ENCODE results near the gene RNF166. TPM values are rescaled to one million over a fixed set of nuclear protein-coding genes. Genes with fewer than 3 reads are reported as not detected.

RNF166 gene
- total and polyA plus RNA-seq, 4 donors: 6.5 to 9.1 (median 7.6) TPM

GRCh38 chr16:88667461-88667860, 38.7 kb downstream of the RNF166 start:
- TF ChIP-seq RAD21 (IDR thresholded peaks at IDR 0.05): peak in 1 of 2 donors; percentile 37
- TF ChIP-seq SP1 (IDR thresholded peaks at IDR 0.05): no peak
- H3K9ac ChIP-seq (ENCODE audit: low read depth in 1 of 2, low read length in 2 of 2): no peak overlapping the region
- 78% methylated on average over 5 of the region's 5 CpGs for WGBS
- H3K4me1 ChIP-seq (ENCODE audit: control insufficient read depth in 4 of 4, insufficient read depth in 4 of 4, low read length in 3 of 4): peaks cover 8 to 24% (median 20%) of the 10 kb centered on the region in 4 donors
- H3K27me3 ChIP-seq (ENCODE audit: control insufficient read depth in 4 of 4, insufficient read depth in 4 of 4, low read length in 3 of 4): no peaks in the 10 kb centered on the region
- no peak overlapping the region for H3K27ac ChIP-seq (ENCODE audit: low read depth in 1 of 2, low read length in 2 of 2)
- peaks cover 0 to 2% (median 0%) of the 10 kb centered on the region in 4 donors for H3K36me3 ChIP-seq (ENCODE audit: control insufficient read depth in 4 of 4, insufficient read depth in 3 of 4, low read depth in 1 of 4, low read length in 3 of 4)
- no peak for DNase-seq (ENCODE audit: low spot score)
- H3K9me3 ChIP-seq (ENCODE audit: control insufficient read depth in 4 of 4, low read length in 3 of 4): no peaks in the 10 kb centered on the region
- H3K4me3 ChIP-seq (ENCODE audit: low read depth in 1 of 3, low read length in 3 of 3): no peak overlapping the region

GRCh38 chr16:88665570-88665969, 40.6 kb downstream of the RNF166 start:
- Histone ChIP-seq H3K27me3 (ENCODE audit: control insufficient read depth in 4 of 4, insufficient read depth in 4 of 4, low read length in 3 of 4) (no peaks in the 10 kb centered on the region), H3K27ac (ENCODE audit: low read depth in 1 of 2, low read length in 2 of 2) (peak overlapping the region; percentile 43 to 85), H3K4me3 (ENCODE audit: low read depth in 1 of 3, low read length in 3 of 3) (no peak overlapping the region), H3K9ac (ENCODE audit: low read depth in 1 of 2, low read length in 2 of 2) (no peak overlapping the region), H3K9me3 (ENCODE audit: control insufficient read depth in 4 of 4, low read length in 3 of 4) (no peaks in the 10 kb centered on the region), H3K4me1 (ENCODE audit: control insufficient read depth in 4 of 4, insufficient read depth in 4 of 4, low read length in 3 of 4) (peaks cover 8 to 38% (median 25%) of the 10 kb centered on the region in 4 donors), H3K36me3 (ENCODE audit: control insufficient read depth in 4 of 4, insufficient read depth in 3 of 4, low read depth in 1 of 4, low read length in 3 of 4) (peaks cover 0 to 2% (median 0%) of the 10 kb centered on the region in 4 donors)
- DNase-seq (ENCODE audit: low spot score): no peak
- TF ChIP-seq YY1 (IDR thresholded peaks at IDR 0.05) (no peak), RXRA (IDR thresholded peaks at IDR 0.05) (no peak), HNF4G (IDR thresholded peaks at IDR 0.05) (no peak), SP1 (IDR thresholded peaks at IDR 0.05) (no peak), RAD21 (IDR thresholded peaks at IDR 0.05) (no peak), HNF4A (conservative IDR thresholded peaks at IDR 0.05) (no peak), GABPA (IDR thresholded peaks at IDR 0.05 in 1 of 2, conservative IDR thresholded peaks at IDR 0.05 in 1 of 2) (no peak), FOXA2 (IDR thresholded peaks at IDR 0.05) (no peak), FOXA1 (IDR thresholded peaks at IDR 0.05) (no peak), EGR1 (IDR thresholded peaks at IDR 0.05; ENCODE audit: low read depth in 2 of 2) (no peak), ZBTB33 (IDR thresholded peaks at IDR 0.05) (no peak), JUND (IDR thresholded peaks at IDR 0.05) (no peak)
- TF ChIP-seq, protein P1, sequence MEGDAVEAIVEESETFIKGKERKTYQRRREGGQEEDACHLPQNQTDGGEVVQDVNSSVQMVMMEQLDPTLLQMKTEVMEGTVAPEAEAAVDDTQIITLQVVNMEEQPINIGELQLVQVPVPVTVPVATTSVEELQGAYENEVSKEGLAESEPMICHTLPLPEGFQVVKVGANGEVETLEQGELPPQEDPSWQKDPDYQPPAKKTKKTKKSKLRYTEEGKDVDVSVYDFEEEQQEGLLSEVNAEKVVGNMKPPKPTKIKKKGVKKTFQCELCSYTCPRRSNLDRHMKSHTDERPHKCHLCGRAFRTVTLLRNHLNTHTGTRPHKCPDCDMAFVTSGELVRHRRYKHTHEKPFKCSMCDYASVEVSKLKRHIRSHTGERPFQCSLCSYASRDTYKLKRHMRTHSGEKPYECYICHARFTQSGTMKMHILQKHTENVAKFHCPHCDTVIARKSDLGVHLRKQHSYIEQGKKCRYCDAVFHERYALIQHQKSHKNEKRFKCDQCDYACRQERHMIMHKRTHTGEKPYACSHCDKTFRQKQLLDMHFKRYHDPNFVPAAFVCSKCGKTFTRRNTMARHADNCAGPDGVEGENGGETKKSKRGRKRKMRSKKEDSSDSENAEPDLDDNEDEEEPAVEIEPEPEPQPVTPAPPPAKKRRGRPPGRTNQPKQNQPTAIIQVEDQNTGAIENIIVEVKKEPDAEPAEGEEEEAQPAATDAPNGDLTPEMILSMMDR (IDR thresholded peaks at IDR 0.05; ENCODE audit: low read depth, low read length, missing input control): no peak
- TF ChIP-seq, protein P2, sequence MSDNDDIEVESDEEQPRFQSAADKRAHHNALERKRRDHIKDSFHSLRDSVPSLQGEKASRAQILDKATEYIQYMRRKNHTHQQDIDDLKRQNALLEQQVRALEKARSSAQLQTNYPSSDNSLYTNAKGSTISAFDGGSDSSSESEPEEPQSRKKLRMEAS (IDR thresholded peaks at IDR 0.05): no peak
- 88% methylated on average over 3 of the region's 3 CpGs for WGBS

DNA sequence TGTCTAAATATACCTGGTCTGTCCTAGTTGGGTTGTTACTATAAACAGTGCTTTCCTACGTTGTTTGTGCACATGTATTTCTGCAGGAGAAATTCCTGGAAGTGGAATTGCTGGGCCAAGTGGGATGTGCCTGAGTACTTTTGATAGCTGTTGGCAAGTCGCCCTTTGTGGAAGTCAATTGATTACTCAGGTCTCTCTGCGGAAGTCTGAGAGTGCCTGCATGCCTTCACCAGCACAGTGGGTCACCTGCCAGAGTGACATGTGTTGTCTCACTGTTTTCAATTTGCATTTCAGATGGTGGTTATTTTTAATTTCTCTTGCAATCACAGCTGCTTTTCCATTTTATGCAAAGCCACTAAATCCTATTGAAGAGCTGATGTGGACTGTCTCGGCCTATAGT, 41.1 kb downstream of the RNF166 start:
- H3K27ac ChIP-seq (ENCODE audit: low read depth in 1 of 2, low read length in 2 of 2): peak overlapping the region; percentile 74 to 85
- H3K36me3 ChIP-seq (ENCODE audit: control insufficient read depth in 4 of 4, insufficient read depth in 3 of 4, low read depth in 1 of 4, low read length in 3 of 4): peaks cover 0 to 2% (median 0%) of the 10 kb centered on the region in 4 donors
- H3K9ac ChIP-seq (ENCODE audit: low read depth in 1 of 2, low read length in 2 of 2): no peak overlapping the region
- H3K27me3 ChIP-seq (ENCODE audit: control insufficient read depth in 4 of 4, insufficient read depth in 4 of 4, low read length in 3 of 4): no peaks in the 10 kb centered on the region
- H3K9me3 ChIP-seq (ENCODE audit: control insufficient read depth in 4 of 4, low read length in 3 of 4): no peaks in the 10 kb centered on the region
- peaks cover 8 to 38% (median 26%) of the 10 kb centered on the region in 4 donors for H3K4me1 ChIP-seq (ENCODE audit: control insufficient read depth in 4 of 4, insufficient read depth in 4 of 4, low read length in 3 of 4)
- no peak overlapping the region for H3K4me3 ChIP-seq (ENCODE audit: low read depth in 1 of 3, low read length in 3 of 3)
- WGBS: 41% methylated on average over 4 of the region's 4 CpGs
- DNase-seq (ENCODE audit: low spot score): no peak
- peak in 1 of 2 donors; percentile 77 for TF ChIP-seq EGR1 (IDR thresholded peaks at IDR 0.05; ENCODE audit: low read depth in 2 of 2)
- TF ChIP-seq SP1 (IDR thresholded peaks at IDR 0.05): peak; percentile 88
- TF ChIP-seq JUND (IDR thresholded peaks at IDR 0.05): no peak
- TF ChIP-seq, protein P1 (IDR thresholded peaks at IDR 0.05; ENCODE audit: low read depth, low read length, missing input control): no peak
- TF ChIP-seq ZBTB33 (IDR thresholded peaks at IDR 0.05): no peak
- no peak for TF ChIP-seq ATF3 (IDR thresholded peaks at IDR 0.05)
